SW 1271 (cell line): ENCODE results near the gene TCN2.
"Not testable (repeated sequence)": the region's sequence is repeated elsewhere in the genome, so short reads cannot be mapped to it uniquely, and the experiment has no call there.

Source experiments
- DNase-seq, 2 experiments: peaks; one replicate each; lab custom pipeline; 2025; lab: John Stamatoyannopoulos, UW

The TCN2 gene

DNA sequence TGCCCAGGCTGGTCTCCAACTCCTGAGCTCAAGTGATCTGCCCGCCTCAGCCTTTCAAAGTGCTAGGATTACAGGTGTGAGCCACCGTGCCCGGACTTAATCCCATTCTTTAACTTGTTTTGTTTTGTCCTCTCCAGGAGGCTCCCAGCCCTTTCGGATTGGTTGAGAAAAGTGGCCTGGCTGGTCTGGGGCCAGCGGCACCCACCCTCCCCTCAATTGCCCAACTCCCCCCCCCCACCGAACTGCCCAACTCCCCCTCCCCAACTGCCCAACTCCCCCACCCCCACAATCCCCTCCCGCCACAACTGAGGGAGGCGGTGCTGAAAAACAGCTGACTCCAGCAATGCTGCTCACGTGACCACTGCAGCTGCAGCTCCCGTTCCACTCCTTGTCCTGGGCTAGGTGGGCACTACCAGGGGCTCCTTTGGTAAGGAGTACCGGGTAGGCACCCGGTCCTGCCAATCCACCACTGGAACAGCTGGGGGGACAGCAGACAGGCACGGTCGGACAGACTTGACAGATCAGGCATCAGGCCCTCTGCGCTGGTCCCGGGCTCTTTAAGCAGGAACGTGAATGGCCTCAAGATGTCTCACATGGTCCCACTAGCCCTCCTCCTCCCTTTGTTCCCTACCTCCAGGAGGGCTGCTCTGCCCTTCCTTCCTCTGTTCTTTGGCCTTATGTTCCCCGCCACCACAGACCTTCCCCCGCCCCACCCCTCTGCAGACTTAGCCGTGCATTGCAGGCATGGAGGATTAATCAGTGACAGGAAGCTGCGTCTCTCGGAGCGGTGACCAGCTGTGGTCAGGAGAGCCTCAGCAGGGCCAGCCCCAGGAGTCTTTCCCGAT is at the start of gene TCN2:
TSS of gene TCN2 (plus strand) at position 720 of the 845 bp plus-strand sequence. CDS start 158 bp downstream, outside the sequence.
- peak in 1 of 2 experiments; percentile 50 for DNase-seq

DNA sequence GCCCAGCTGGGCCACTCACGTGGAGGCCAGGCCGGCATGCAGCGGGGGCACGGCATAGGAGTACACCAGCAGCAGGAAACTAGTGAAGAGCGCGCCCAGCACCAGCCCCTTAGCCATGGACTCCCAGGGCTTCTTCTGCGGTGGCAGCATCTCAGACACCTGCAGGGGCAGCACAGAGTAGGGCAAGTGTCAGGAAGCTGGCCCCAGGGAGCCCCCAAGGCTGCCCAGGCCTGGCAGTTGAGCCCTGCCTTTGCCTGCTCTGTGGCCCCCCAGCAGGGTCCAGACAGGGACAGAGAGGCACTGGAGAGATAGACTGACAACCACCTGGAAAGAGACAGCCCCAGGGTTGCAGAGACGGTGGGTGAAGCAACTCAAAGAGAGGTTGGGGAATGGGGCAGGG is 49.7 kb upstream of the TCN2 start:
- DNase-seq, result no peak

DNA sequence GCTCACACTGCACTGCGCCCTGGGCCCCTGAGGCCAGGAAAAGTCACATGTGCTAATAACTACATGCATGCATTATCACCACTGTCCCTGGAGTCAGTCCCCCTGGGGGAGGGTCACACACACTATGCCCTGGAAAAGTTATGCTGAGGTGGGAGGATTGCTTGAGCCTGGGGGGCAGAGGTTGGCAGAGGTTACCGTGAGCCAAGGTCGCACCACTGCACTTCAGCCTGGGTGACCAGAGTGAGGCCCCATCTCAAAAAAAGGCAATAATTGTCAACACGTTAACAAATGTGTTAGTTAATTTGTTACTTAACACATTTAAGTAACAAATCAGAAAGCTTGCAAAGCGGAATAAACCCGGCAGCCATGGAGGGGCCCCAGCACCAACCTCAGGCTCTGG is 47.1 kb upstream of the TCN2 start:
- DNase-seq, result no peak

DNA sequence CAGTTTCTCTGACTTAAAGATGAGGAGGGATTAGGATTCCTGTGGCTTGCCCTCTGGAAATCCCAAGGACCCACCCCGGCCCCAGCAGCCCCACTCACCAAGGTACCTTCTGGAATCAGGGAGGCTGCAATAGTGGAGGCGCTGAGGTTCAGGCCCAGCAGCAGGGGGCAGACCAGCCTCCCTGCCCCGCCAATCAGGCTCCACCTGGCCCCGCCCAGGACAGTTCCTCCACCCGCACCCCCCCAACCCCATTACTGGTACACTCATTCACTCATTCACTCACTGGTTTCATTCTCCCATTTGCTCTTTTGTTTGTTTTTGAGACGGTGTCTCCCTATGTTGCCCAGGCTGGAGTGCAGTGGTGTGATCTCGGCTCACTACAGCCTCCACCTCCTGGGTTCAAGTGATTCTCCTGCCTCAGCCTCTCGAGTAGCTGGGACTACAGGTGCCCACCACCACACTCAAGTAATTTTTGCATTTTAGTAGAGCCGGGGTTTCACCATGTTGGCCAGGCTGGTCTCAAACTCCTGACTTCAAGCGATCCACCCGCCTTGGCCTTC is 46.3 kb upstream of the TCN2 start:
- not testable (repeated sequence) for DNase-seq

DNA sequence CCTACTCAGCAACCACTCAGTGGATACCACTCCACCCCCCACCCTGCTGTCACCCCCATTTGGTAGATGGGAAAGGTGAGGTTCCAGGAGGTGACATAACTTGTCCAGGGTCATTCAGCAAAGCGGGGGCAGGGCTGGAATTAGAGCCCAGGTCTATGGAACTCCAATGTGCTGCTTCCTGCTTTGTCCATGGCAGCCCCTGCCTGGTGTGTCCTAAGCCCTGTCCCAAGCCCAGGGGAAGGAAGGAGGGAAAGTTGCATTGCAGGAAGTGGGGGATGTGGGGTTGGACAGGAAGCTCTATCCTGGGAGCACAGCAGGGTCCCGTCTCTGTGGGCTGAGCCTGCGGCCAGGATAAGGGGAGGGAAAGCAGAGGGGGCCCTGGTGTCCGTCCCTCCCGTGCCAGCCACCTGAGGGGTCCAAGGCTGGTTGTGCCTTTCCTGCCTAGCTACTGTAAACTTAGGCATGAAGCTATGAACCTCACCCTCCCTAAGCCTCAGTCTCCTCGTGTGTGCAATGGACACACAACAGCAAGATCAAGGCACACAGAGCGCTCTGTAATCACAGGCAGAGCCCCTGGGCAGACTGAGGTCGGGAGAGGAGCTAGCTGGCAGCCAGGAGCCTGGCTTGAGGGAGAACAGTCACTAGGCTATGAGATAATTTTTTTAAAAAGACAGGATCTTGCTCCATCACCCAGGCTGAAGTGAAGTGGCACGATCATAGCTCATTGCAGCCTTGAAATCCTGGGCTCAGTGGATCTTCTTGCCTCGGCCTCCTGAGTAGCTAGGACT is 45.4 kb upstream of the TCN2 start:
- no peak for DNase-seq

DNA sequence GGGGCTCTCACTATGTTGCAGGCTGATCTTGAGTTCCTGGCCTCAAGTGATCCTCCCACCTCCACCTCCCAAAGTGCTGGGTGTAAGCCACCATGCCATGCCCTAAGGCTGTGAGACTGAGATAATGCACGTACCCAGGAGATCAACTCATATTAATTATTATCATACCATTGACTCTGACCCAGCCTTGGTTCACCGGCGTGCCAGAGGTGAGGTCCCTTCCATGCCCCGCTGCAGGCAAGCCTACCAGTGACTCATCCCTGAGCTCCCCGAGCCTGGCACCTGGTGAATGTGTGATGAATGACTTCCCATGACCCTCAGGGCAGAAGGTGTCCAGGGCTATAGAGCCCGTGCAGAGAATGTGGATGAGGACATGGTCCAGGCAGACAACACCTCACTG is 44.6 kb upstream of the TCN2 start:
- no peak for DNase-seq

DNA sequence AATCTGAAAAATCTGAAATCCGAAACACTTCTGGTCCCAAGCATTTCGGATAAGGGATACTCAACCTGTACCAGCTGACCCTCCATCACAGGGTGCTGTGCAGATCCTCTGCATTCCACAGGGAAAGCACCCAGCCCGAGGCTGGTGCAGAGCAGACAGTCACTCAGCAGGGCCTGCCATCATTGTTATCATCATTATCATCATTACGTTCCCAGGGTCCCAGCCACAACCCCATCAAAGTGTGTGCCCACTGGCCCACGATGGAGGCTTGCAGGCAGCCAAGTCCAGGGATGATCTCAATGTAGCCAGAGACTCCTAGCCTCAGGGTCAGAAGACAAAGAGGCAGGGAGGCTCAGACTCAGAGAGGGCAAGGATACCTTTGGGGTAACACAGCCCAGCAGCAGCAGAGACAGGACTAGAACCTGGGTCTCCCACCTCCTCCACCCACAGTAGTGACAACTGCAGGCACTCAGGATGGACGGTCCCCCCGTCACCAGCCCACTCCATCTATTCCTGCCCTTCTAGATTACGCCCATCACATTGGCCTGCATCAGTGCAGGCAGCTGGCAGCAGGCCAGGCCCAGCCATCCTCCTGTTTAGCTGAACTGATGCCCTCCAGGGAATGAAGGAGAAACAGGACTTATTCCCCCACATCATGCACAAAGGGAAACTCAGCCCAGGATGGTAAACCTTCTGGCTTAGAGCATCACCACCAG is 42.8 kb upstream of the TCN2 start:
- no peak for DNase-seq

DNA sequence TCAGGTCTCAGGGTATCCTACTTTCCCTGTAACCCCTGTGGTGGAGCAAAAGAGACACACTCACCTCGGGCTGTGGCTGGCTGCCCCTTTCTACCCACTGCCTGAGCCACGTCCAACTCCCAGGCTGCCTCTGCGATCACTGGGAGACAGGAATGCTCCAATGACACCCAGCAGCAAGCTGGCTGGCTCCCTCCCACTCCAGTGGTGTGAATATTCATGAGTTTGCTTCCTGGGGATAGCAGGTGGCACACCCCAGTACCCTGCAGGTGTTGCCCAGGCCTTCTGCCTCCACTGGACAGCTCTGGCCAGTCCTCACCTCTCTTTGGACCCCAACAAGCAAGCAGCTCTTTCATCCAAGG is 42.2 kb upstream of the TCN2 start:
- DNase-seq, result no peak

DNA sequence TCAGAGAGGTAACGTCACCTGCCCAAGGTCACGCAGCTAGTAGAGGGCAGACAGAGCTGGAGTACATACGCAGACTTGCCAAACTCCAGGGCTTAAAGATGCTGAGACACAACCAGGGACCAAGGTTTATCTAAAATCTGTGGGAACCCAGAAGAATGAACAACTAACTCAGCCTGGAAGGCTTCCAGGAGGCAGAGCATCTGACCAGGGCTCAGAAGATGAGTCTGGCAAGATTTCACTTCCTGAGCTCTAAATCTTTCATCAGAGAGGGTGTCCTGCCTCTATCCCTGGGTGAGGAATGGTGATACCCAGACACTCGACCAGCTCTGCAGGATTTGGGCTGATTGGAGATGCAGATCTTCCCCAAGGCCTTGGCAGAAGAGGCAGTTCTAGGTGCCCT is 41.6 kb upstream of the TCN2 start:
- DNase-seq, result no peak

DNA sequence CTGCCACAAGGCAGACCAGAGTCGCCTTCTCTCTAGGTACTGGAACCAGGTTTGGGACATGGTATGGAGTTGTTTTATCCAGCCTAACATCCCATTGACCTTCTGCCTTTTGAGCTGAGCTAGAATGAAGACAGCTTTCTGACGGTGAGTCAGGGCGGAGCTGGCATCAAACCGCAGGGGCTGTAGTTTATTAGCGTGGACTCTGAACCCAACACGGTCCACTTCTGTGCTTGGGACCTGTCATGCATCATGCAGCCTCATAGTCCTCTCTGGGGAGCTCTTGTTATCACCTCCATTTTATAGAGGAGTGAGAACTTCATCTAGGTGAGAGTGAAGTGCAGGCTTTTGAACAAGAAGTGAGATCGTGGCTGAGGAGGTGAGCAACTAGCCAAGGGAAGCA is 40.8 kb upstream of the TCN2 start:
- no peak for DNase-seq

DNA sequence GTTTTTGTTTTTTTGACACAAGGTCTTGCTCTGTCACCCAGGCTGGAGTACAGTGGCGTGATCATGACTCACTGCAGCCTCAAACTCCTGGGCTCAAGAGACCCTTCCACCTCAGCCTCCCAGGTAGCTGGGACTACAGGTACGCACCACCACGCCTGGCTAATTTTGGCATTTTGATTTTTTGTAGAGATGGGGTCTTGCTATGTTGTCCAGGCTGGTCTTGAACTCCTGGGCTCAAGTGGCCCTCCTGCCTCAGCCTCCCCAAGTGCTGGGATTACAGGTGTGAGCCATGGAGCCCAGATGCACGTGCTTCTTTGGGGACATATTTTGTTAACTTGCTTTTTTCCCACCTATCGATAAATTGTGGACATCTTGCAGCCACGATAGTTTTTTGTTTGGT is 39.7 kb upstream of the TCN2 start:
- DNase-seq, result not testable (repeated sequence)

DNA sequence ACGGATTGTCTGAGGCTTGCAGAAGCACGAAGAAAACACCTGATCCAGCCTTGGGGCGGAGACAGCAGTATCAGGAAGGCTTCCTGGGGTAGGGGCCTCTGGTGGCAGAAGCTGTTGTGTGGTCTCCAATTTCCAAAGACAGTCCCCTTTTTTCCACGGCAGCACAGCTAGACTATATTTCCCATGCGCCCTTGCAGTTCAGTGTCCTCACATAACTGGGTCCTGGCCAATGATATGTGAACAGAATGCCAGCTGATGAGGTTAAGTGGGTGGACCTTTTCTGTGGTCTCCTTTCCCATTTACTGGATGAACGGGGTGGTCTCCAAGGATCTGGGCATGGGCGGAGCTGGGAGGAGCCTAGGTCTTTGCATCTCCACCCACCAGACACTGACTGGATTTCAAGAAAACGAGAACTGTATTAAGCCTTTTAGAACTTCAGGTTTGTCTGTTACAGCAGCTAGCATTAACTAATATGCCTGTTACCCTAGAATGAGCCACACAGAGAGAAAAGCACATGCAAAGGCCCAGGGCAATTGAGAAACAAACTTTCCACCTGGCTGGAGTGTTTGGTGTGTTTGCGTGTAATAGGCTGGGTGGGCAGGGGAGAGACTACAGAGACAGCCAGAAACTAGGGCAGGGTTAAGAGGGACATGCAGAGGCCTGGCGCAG is 38.7 kb upstream of the TCN2 start:
- no peak for DNase-seq

DNA sequence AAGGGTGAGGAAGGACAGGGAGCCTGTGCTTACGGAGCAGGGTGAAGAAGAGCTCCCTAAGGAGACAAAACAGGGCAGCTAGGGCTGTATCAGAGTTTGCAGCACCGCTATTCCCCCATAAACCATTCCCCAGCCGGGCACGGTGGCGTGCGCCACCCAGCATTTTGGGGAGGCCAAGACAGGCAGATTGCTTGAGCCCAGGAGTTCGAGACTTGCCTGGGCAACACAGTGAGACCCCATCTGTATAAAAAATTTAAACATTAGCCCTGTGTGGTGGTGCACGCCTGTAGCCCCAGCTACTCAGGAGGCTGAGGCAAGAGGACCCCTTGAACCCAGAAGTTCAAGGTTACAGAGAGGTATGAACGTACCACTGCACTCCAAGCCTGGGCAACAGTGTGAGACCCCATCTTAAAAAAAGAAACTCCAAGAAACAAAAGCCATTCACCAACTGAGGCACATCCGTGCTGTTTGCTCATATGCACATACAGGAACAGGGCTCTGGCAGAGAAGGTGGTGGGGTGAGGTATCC is 37.2 kb upstream of the TCN2 start:
- no peak for DNase-seq

DNA sequence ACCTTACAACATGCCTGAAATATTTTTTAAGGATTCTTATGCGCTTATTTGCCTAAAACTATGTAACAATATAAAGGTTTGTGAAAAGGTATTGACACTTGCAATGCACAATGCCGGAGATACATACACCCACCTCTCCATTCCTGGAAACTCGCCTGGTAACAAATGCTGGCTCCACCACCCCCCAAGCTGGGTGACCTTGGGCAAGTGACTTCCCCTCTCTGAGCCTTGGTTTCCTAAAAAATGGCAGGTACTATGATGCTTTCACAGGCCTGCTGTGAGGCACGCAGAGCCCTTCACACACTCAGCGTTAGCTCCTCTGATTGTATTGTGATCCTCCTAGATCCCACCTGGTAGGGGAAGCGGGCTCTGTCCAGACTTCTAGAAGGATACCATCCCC is 34.8 kb upstream of the TCN2 start:
- no peak for DNase-seq

DNA sequence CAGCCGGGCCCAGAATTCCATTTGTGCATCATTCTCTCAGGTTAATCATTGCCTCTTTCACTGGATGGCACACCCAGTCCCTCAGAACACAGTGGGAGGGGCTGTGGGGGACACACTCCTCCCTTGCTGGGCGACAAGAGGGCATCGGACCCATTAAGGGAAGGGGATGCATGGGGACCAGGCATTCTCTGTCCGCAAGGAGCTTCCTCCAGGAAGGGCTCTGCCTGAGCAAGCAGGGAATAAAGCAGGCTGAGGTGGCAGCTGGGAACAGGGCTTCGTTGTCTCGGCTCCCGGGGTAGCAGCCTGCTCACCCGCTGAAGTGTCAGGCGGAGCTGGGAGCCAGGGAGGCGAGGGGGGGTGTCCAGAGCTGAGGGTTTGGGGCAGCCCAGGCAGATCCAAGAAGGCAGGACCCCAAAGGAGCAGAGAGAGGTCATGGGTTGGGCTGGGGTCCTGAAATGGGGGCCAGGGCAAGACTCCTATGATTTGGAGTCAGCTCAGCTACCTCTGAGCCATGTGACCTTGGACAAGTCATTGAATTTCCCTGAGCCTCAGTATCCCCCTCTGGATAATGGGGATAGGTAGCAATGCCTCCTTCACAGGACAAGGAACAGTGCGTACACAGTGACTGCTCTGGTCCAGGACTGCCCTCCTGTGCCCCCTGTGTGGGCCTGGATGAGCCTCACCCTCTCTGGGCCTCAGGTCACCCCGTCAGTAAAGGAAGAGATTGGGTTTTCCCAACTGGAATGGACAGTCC is 34.0 kb upstream of the TCN2 start:
- DNase-seq, result no peak

DNA sequence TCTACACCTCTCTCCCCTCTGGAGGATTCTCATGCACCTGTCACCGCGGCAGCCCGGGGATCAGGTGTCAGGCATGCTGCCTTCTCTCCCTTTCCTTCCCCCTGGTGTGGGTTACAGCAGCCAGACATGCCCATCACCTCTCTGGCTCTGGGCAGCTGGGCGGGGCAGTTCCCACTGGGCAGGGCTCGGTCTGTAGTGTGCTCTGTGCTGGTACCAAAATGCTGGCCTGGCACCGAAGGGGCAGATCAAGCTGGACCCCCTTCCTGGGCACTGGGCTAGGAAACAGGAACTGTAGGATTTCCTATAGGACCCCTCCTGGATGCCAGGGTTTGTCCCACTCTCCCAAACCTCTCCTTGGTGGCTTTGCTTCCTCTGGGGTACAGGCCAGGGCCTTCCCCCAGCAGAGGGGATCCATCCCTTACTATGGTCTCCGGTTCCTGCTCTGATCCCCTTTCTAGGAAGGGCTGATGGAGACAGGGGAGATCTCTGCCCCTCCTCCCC is 33.3 kb upstream of the TCN2 start:
- DNase-seq, result no peak

DNA sequence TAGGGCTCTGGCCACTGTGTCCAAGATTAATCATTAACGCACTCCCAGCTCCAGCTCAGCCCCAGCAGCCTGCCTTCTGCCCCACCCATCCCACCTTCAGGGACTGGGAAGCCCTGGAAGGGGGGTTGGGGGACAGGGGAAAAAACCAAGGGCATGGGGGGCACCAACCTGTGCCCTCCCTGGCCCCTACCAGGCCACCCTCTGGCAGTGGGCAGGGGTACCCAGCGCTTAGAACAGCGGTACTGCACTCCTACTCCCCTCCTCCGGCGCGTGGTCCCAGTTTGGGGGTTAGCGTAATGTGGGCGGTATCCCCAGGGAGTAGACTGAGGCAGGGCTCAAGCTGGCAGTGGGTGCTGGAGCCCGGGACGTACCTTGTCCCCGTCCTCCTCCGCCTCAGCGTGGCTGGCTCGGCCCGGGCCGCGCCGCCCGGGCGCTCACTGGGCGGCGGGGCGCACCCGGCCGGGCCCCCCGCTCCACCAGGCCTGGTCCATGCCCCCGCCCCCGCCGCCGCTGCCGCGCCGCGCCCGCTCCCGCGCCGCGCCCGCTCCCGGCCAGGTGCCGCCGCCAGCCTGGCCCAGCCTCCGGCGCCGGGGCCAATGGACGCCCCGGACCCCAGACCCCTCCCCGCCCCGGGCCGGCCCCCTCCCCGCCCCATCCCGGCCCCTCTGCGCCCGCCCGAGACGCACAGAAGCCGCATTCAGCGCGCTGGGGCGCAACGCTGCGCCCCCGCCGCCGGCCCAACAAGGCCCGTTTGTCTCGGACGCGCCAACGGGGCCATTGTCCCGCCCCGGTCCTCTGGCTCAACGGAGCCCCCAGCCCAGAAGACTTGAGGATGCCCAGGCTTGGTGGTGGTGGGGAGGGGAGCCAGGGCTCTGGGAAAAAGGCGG is 32.6 kb upstream of the TCN2 start, which contains the start of gene GAL3ST1:
TSS of gene GAL3ST1 (minus strand) at position 571 of the 887 bp plus-strand sequence. CDS start 17,273 bp downstream, outside the sequence.
- no peak for DNase-seq

DNA sequence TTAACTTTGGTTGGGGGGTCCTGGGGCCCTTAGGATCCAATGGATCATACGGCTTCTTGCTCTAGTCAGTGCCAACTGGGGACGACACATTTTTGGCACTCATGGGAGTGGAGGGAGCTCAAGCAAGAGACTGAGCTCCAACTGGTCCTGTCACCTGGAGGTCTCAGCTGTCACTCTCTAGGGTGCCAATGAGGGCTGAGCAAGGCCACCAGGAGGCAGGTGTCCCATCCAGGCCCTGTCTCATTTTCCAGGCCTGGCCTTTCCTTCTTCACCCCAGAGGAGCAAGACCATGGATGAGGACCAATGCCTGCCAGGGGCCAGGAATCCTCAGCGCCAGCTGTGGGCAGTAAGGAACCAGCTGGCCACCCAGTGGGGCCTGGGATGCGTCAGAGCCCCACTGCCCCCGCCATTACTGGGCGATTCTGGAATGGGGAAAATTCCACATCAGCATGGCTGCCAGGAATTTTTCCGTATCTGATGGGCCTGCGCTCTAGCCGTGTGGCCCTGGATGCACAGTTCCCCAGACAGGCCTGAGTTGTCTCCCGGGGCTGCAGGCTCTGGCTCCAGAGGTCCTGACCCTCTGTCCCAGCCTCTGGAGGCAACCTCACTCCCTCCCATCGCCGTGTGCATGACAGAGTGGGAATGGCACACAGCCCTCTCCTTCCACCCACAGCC is 31.8 kb upstream of the TCN2 start:
- DNase-seq, result no peak

DNA sequence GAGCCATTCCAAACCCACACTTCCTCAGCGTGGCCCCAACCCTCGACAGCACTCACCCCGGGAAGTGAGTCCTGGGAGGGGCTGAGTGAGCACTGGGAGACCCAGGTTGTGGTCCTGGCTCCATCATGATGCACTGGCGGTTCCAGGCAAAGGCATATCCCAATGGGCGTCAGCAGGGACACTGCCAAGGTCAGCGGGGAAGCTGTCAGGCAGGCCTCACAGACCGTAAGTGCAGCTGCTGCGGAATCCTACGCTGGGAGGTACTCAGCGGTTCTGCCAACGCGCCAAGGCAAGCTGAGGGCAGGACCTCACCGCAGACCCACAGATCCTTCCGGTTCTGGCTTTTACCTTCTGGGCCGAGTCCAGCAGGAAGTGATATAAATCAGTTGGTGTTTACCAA is 31.1 kb upstream of the TCN2 start:
- DNase-seq, result no peak
